GM19438 (cell line): ENCODE results near the gene ADGB.

Source experiments
- ATAC-seq: cut with Tn5 transposase; IDR thresholded peaks from one replicate; pipeline ENCODE4 v1.9.1; 2021; ENCODE audit warnings: low read depth; ENCODE audit not compliant: unreplicated experiment

ADGB gene

DNA sequence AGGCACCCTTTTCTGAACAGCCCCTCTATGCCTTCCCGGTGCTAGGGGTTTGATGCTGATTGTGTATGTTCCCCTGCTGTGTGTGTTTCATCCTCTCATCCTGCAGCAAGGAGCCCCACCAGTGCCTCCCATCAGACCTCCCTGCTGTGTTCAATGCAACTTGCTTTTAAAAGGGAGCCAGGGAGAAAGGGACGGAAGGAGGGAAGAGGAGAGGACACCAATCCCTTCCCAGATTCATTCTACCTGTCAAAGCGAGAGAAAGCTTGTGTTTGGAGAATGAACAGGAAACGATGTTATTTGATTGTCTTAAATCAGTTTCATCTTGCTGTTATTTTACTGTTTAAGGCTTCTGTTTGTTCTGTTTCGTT is 259.2 kb downstream of the ADGB start:
- peak; percentile 44 for ATAC-seq

DNA sequence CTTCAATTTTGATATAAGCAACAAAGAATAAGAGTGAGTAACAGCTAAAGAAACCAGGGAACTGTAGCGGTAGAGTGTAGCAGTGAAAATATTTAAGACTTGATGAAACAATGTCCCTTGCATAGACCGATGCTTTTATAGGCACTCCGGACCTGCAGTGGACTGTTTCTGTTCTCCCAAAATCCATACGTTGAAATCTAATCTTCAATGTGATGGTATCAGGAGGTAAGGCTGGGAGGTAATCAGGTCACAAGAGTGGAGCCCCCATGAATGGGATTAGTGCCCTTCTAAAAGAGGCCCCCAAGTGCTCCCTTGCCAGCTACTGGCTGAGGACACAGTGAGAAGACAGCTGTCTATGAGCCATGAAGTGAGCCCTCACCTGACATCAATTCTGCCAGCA is 260.4 kb downstream of the ADGB start:
- ATAC-seq, result no peak

GRCh38 chr6:146859795-146860495 is 261.2 kb downstream of the ADGB start:
- ATAC-seq, result no peak

- no peak for ATAC-seq
Measured at GRCh38 chr6:146860583-146860982, 261.8 kb downstream of the ADGB start.

DNA sequence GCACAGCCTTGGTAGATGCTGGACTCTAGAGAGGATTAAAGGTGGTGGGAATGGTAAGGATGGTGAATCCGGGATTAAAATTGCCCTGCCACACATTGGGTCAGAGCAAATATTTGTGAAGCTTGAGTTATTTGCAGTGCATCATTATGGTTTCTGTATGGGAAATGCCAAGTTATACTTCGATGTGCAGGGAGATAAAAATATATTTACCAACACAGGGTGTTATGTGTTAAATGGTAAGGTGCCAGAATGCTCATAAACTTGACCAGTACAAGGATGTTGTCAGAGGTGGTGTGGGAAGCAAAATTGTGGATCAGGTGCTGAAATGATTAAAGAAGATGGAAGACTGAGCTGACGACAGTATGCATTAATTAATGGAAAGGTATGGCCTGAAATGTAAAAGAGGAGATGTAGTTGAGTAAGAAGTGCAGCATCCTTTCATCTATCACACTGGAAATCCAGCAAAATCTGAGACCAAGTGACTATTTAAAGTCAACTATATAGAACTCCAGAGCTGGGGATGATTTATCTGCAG is 262.3 kb downstream of the ADGB start:
- no peak for ATAC-seq

DNA sequence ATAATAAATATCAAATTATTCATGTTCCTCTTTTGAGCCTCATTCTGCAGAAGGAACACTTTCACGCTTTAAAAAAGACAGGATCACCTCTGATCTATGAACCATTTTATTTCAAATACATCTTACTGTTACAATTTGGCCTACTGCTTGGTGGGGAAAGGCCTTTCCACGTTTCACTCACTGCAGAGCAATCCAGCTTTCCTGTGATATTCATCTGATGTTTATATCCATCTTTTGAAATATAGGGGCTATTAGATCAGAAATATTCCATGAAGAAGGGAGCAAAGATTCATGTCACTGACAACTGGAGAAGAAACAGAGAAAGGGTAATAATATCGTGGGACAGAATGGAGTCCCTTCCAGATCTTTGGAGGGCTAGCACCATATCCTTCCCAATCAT is 262.9 kb downstream of the ADGB start:
- ATAC-seq, result no peak

DNA sequence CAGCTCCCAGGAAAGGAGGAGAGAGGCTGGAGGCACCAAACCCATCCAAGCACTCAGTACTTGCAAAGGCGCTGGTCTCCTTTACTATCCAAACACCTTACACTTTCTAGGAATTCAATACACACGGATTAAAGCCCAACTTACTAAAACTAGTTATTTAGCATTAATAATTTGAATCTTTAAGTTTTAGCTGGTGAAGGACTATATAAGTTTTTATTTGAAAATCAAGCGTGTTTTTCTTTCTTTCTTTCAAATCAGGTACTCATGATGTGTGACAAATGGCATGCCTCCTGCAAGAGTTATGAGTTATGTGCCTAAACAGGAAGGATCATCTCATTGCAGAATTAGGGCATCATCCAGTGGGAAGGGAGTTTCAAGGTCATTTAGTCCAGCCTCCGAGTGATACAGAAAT is 263.7 kb downstream of the ADGB start:
- ATAC-seq, result no peak

DNA sequence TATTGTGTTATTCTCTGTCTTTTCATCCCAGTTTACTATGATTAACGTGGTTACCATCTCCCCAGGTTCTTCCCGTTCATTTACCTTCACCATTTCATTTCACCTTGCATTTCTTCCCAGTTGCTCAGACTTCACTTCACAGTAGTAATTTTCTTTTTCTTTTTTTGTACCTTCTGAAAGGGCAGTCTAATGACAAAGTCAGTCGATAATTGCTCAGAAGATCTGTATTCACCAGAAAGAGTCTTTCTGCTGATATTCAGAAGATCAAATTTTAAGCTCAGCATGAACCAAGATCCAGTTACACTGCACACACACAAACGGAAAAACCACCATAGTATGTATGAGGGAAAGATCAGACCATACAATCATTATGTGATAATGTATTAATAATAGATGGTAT is 265.5 kb downstream of the ADGB start:
- ATAC-seq, result no peak

- ATAC-seq, result no peak
Measured at GRCh38 chr6:146864885-146865284, 266.1 kb downstream of the ADGB start.
